Progenitor cell of endocrine pancreas (in vitro differentiated cells): ENCODE results near the gene IRF1. TPM values are rescaled to one million over a fixed set of nuclear protein-coding genes. Genes with fewer than 3 reads are reported as not detected.

ENCODE experiments used
- DNase-seq: peaks from one replicate; pipeline ENCODE4 v3.0.0; 2021; ENCODE audit warnings: low spot score; ENCODE audit not compliant: unreplicated experiment
- H3K27ac Mint-ChIP-seq: 2 replicates; pipeline ENCODE4 v1.8.0; 2021; ENCODE audit warnings: mild to moderate bottlenecking, moderate library complexity, mixed read lengths
- H3K27me3 Mint-ChIP-seq: 2 replicates; pipeline ENCODE4 v1.8.0; 2021; ENCODE audit warnings: mixed read lengths
- H3K36me3 Mint-ChIP-seq: 2 replicates; pipeline ENCODE4 v1.8.0; 2022; ENCODE audit warnings: mixed read lengths; ENCODE audit not compliant: insufficient read depth
- H3K4me1 Mint-ChIP-seq: 2 replicates; pipeline ENCODE4 v1.8.0; 2021; ENCODE audit warnings: low read depth, mixed read lengths
- H3K4me3 Mint-ChIP-seq: 2 replicates; pipeline ENCODE4 v1.8.0; 2021; ENCODE audit warnings: low read depth, mild to moderate bottlenecking, moderate library complexity, mixed read lengths
- H3K9me3 Mint-ChIP-seq: 2 replicates; pipeline ENCODE4 v1.8.0; 2021; ENCODE audit warnings: low read depth, mixed read lengths
- CTCF ChIP-seq: fragments of 200-600 bp; sonication (generic); IDR thresholded peaks from one replicate; pipeline ENCODE4 v1.5.0; 2021; ENCODE audit warnings: antibody characterized with exemption, mild to moderate bottlenecking; ENCODE audit not compliant: unreplicated experiment
- total RNA-seq: library from RNA; stranded (reverse); gene quantifications from 2 replicates; pipeline ENCODE4 v1.2.1, GENCODE V29; 2021

The IRF1 gene
- total RNA-seq, 1 donor from 2014 or later = 2.3 TPM

GRCh38 chr5:132496191-132496630 is 5.6 kb upstream of the IRF1 start:
- peaks cover 3% of the 10 kb centered on the region for H3K4me1 Mint-ChIP-seq
- H3K27me3 Mint-ChIP-seq = peaks cover 32% of the 10 kb centered on the region
- H3K9me3 Mint-ChIP-seq = no peaks in the 10 kb centered on the region
- peak; percentile 62 for DNase-seq
- no peak for TF ChIP-seq CTCF
- peak overlapping the region; percentile 59 for H3K27ac Mint-ChIP-seq
- peak overlapping the region; percentile 84 for H3K4me3 Mint-ChIP-seq
- no peaks in the 10 kb centered on the region for H3K36me3 Mint-ChIP-seq

- Mint-ChIP-seq H3K4me1 (peaks cover 4% of the 10 kb centered on the region), H3K36me3 (no peaks in the 10 kb centered on the region)
- peak; percentile 9 for TF ChIP-seq CTCF
Observed at GRCh38 chr5:132495667-132496190, 5.2 kb upstream of the IRF1 start.

GRCh38 chr5:132493821-132494220 is 3.2 kb upstream of the IRF1 start:
- Mint-ChIP-seq H3K27me3 (peaks cover 47% of the 10 kb centered on the region), H3K36me3 (no peaks in the 10 kb centered on the region), H3K9me3 (no peaks in the 10 kb centered on the region), H3K4me3 (no peak overlapping the region), H3K4me1 (peaks cover 9% of the 10 kb centered on the region), H3K27ac (no peak overlapping the region)
- no peak for DNase-seq
- TF ChIP-seq CTCF = no peak

More at GRCh38 chr5:132495667-132496190, 5.2 kb upstream of the IRF1 start:
- H3K27me3 Mint-ChIP-seq = peaks cover 35% of the 10 kb centered on the region
- peak; percentile 40 for DNase-seq
- H3K9me3 Mint-ChIP-seq = no peaks in the 10 kb centered on the region
- peak overlapping the region; percentile 84 for H3K4me3 Mint-ChIP-seq
- H3K27ac Mint-ChIP-seq = peak overlapping the region; percentile 87

GRCh38 chr5:132493241-132493640 is 2.7 kb upstream of the IRF1 start:
- Mint-ChIP-seq H3K9me3 (no peaks in the 10 kb centered on the region), H3K4me1 (peaks cover 9% of the 10 kb centered on the region), H3K27me3 (peaks cover 50% of the 10 kb centered on the region), H3K36me3 (no peaks in the 10 kb centered on the region), H3K4me3 (no peak overlapping the region), H3K27ac (no peak overlapping the region)
- no peak for DNase-seq
- TF ChIP-seq CTCF = no peak

- H3K9me3 Mint-ChIP-seq = no peaks in the 10 kb centered on the region
- H3K4me1 Mint-ChIP-seq = peaks cover 9% of the 10 kb centered on the region
- no peak for TF ChIP-seq CTCF
- peaks cover 52% of the 10 kb centered on the region for H3K27me3 Mint-ChIP-seq
- no peak overlapping the region for H3K27ac Mint-ChIP-seq
- no peak for DNase-seq
- no peaks in the 10 kb centered on the region for H3K36me3 Mint-ChIP-seq
- H3K4me3 Mint-ChIP-seq = no peak overlapping the region
Observed at GRCh38 chr5:132492386-132493125, 2.0 kb upstream of the IRF1 start.
